Measurements from ENCODE around the gene CHI3L1. TPM values are rescaled to one million over a fixed set of nuclear protein-coding genes. Genes with fewer than 3 reads are reported as not detected.

Gene CHI3L1
- total and polyA plus RNA-seq, 4 donors, result 5.0 to 34.7 (median 15.9) TPM

- Histone ChIP-seq H3K27ac (ENCODE audit: low read depth in 1 of 2, low read length in 2 of 2) (no peak overlapping the region), H3K27me3 (ENCODE audit: control insufficient read depth in 4 of 4, insufficient read depth in 4 of 4, low read length in 3 of 4) (no peaks in the 10 kb centered on the region), H3K9ac (ENCODE audit: low read depth in 1 of 2, low read length in 2 of 2) (no peak overlapping the region), H3K9me3 (ENCODE audit: control insufficient read depth in 4 of 4, low read length in 3 of 4) (no peaks in the 10 kb centered on the region), H3K36me3 (ENCODE audit: control insufficient read depth in 4 of 4, insufficient read depth in 3 of 4, low read depth in 1 of 4, low read length in 3 of 4) (no peaks in the 10 kb centered on the region), H3K4me1 (ENCODE audit: control insufficient read depth in 4 of 4, insufficient read depth in 4 of 4, low read length in 3 of 4) (no peaks in the 10 kb centered on the region), H3K4me3 (ENCODE audit: low read depth in 1 of 3, low read length in 3 of 3) (no peak overlapping the region)
- DNase-seq (ENCODE audit: low spot score), result no peak
- TF ChIP-seq GABPA (IDR thresholded peaks at IDR 0.05 in 1 of 2, conservative IDR thresholded peaks at IDR 0.05 in 1 of 2) (no peak), CTCF (IDR thresholded peaks at IDR 0.05; ENCODE audit: low read depth, low read length, missing input control) (no peak), FOXA1 (IDR thresholded peaks at IDR 0.05) (no peak), YY1 (IDR thresholded peaks at IDR 0.05) (no peak), RXRA (IDR thresholded peaks at IDR 0.05) (no peak), NR2F2 (IDR thresholded peaks at IDR 0.05) (no peak), SP1 (IDR thresholded peaks at IDR 0.05) (no peak), JUND (IDR thresholded peaks at IDR 0.05) (no peak), EGR1 (IDR thresholded peaks at IDR 0.05; ENCODE audit: low read depth in 2 of 2) (no peak)
- TF ChIP-seq, protein P1, sequence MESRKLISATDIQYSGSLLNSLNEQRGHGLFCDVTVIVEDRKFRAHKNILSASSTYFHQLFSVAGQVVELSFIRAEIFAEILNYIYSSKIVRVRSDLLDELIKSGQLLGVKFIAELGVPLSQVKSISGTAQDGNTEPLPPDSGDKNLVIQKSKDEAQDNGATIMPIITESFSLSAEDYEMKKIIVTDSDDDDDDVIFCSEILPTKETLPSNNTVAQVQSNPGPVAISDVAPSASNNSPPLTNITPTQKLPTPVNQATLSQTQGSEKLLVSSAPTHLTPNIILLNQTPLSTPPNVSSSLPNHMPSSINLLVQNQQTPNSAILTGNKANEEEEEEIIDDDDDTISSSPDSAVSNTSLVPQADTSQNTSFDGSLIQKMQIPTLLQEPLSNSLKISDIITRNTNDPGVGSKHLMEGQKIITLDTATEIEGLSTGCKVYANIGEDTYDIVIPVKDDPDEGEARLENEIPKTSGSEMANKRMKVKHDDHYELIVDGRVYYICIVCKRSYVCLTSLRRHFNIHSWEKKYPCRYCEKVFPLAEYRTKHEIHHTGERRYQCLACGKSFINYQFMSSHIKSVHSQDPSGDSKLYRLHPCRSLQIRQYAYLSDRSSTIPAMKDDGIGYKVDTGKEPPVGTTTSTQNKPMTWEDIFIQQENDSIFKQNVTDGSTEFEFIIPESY (IDR thresholded peaks at IDR 0.05), result no peak
- WGBS, result 90% methylated on average over 5 of the region's 5 CpGs
Measured at GRCh38 chr1:203173566-203173965, 12.9 kb downstream of the CHI3L1 start.

- no peak for DNase-seq (ENCODE audit: low spot score)
- 87% methylated on average over 2 of the region's 2 CpGs for WGBS
Measured at GRCh38 chr1:203173011-203173555, 13.4 kb downstream of the CHI3L1 start.

More at GRCh38 chr1:203173011-203173555, 13.4 kb downstream of the CHI3L1 start:
- Histone ChIP-seq H3K9me3 (ENCODE audit: control insufficient read depth in 4 of 4, low read length in 3 of 4) (no peaks in the 10 kb centered on the region), H3K27me3 (ENCODE audit: control insufficient read depth in 4 of 4, insufficient read depth in 4 of 4, low read length in 3 of 4) (no peaks in the 10 kb centered on the region), H3K27ac (ENCODE audit: low read depth in 1 of 2, low read length in 2 of 2) (no peak overlapping the region), H3K4me1 (ENCODE audit: control insufficient read depth in 4 of 4, insufficient read depth in 4 of 4, low read length in 3 of 4) (no peaks in the 10 kb centered on the region), H3K36me3 (ENCODE audit: control insufficient read depth in 4 of 4, insufficient read depth in 3 of 4, low read depth in 1 of 4, low read length in 3 of 4) (no peaks in the 10 kb centered on the region), H3K9ac (ENCODE audit: low read depth in 1 of 2, low read length in 2 of 2) (no peak overlapping the region), H3K4me3 (ENCODE audit: low read depth in 1 of 3, low read length in 3 of 3) (no peak overlapping the region)
- no peak for TF ChIP-seq HNF4A (conservative IDR thresholded peaks at IDR 0.05)
- TF ChIP-seq MAX (IDR thresholded peaks at IDR 0.05), result no peak
- TF ChIP-seq JUND (IDR thresholded peaks at IDR 0.05), result no peak
- no peak for TF ChIP-seq FOXA2 (IDR thresholded peaks at IDR 0.05)
- no peak for TF ChIP-seq TAF1 (conservative IDR thresholded peaks at IDR 0.05)
- no peak for TF ChIP-seq REST (IDR thresholded peaks at IDR 0.05)
- no peak for TF ChIP-seq CTCF (IDR thresholded peaks at IDR 0.05; ENCODE audit: low read depth, low read length, missing input control)
- TF ChIP-seq, protein P1 (IDR thresholded peaks at IDR 0.05), result no peak
- no peak for TF ChIP-seq YY1 (IDR thresholded peaks at IDR 0.05)
- TF ChIP-seq, protein P2, sequence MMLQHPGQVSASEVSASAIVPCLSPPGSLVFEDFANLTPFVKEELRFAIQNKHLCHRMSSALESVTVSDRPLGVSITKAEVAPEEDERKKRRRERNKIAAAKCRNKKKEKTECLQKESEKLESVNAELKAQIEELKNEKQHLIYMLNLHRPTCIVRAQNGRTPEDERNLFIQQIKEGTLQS (IDR thresholded peaks at IDR 0.05), result no peak
- TF ChIP-seq SP1 (IDR thresholded peaks at IDR 0.05), result no peak
- no peak for TF ChIP-seq NR2F2 (IDR thresholded peaks at IDR 0.05)
- no peak for TF ChIP-seq GABPA (IDR thresholded peaks at IDR 0.05 in 1 of 2, conservative IDR thresholded peaks at IDR 0.05 in 1 of 2)
